Adrenal gland (tissue), 5 donors: Measurements from ENCODE around the gene FAM181A.

Experiments used
- POLR2A ChIP-seq, 2 donors: fragments of 450-650 bp; IDR thresholded peaks; one replicate each; pipeline ENCODE4 v1.6.1; 2017; ENCODE audit warnings: antibody characterized with exemption in 2 of 2, mild to moderate bottlenecking in 2 of 2, moderate library complexity in 1 of 2
- TF ChIP-seq, protein P1 (sequence below), 6 experiments: fragments of 450-650 bp in 4 of 6; fragments of 200-600 bp in 2 of 6; sonication (generic) in 1 of 6; IDR thresholded peaks; 1 replicate in 5 of 6; 2 replicates in 1 of 6; pipeline versions ENCODE4 v1.5.1 to v1.8.0; 2016 to 2021; ENCODE audit warnings: antibody characterized with exemption in 6 of 6, mild to moderate bottlenecking in 2 of 6, moderate library complexity in 1 of 6
- donor health status: DM: no; HTN: no; CAD: no.

DNA sequence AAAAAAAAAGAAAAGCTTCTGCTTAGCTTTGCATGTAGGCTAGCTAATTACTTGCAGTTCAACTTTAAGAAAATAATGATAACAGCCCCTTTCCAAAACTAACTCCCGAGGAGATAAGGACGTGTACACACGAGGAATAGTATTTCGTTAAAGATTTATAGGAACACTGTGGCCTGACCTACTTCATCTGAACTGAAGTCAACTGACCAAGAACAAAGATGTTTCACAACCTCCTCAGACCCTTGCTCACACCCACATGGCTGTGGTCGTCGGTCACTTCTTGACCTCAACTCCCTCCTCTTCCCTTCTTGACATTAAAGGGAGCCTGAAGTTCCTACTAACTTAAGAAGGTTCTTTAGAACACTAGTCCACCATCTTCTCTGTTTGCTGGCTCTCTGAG is 25.3 kb upstream of the FAM181A start:
- TF ChIP-seq, protein P1, sequence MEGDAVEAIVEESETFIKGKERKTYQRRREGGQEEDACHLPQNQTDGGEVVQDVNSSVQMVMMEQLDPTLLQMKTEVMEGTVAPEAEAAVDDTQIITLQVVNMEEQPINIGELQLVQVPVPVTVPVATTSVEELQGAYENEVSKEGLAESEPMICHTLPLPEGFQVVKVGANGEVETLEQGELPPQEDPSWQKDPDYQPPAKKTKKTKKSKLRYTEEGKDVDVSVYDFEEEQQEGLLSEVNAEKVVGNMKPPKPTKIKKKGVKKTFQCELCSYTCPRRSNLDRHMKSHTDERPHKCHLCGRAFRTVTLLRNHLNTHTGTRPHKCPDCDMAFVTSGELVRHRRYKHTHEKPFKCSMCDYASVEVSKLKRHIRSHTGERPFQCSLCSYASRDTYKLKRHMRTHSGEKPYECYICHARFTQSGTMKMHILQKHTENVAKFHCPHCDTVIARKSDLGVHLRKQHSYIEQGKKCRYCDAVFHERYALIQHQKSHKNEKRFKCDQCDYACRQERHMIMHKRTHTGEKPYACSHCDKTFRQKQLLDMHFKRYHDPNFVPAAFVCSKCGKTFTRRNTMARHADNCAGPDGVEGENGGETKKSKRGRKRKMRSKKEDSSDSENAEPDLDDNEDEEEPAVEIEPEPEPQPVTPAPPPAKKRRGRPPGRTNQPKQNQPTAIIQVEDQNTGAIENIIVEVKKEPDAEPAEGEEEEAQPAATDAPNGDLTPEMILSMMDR (IDR thresholded peaks at IDR 0.05), result no peak
- TF ChIP-seq POLR2A (IDR thresholded peaks at IDR 0.05), result no peak
